KMS-11 (cell line): ENCODE results near the gene NDST3.

ENCODE experiments used
- H2AFZ ChIP-seq: fragments of 200-600 bp; sonication (generic); 2 replicates; pipeline ENCODE4 v1.6.1; 2016; ENCODE audit warnings: antibody characterized with exemption, mixed run types, low read depth
- H3K27ac ChIP-seq: fragments of 200-600 bp; sonication (generic); 2 replicates; pipeline ENCODE4 v1.6.1; 2016; ENCODE audit warnings: mild to moderate bottlenecking, mixed run types
- H3K27me3 ChIP-seq: fragments of 200-600 bp; sonication (generic); 2 replicates; pipeline ENCODE4 v1.6.1; 2017; ENCODE audit warnings: mild to moderate bottlenecking, low read depth, mixed run types, moderate library complexity; ENCODE audit not compliant: insufficient read depth
- H3K36me3 ChIP-seq: fragments of 200-600 bp; sonication (generic); 2 replicates; pipeline ENCODE4 v1.6.1; 2017; ENCODE audit warnings: mild to moderate bottlenecking, mixed run types; ENCODE audit not compliant: insufficient read depth
- H3K4me1 ChIP-seq: fragments of 200-600 bp; sonication (generic); 2 replicates; pipeline ENCODE4 v1.6.1; 2016; ENCODE audit warnings: mild to moderate bottlenecking, low read depth, mixed run types; ENCODE audit not compliant: poor library complexity, severe bottlenecking
- H3K4me2 ChIP-seq: fragments of 200-600 bp; sonication (generic); 2 replicates; pipeline ENCODE4 v1.7.0; 2016; ENCODE audit warnings: mild to moderate bottlenecking, mixed run types
- H3K4me3 ChIP-seq: fragments of 200-600 bp; sonication (generic); IDR thresholded peaks from 2 replicates; pipeline ENCODE4 v1.6.1; 2017; ENCODE audit warnings: low read depth, low read length, mixed read lengths; ENCODE audit not compliant: insufficient read depth
- H3K79me2 ChIP-seq: fragments of 200-600 bp; sonication (generic); 2 replicates; pipeline ENCODE4 v1.6.1; 2016; ENCODE audit warnings: low read depth, mixed run types; ENCODE audit not compliant: insufficient read depth
- H3K9ac ChIP-seq: fragments of 200-600 bp; sonication (generic); 2 replicates; pipeline ENCODE4 v1.6.1; 2016; ENCODE audit warnings: mild to moderate bottlenecking, mixed run types
- H4K20me1 ChIP-seq: fragments of 200-600 bp; sonication (generic); 2 replicates; pipeline ENCODE4 v1.6.1; 2016; ENCODE audit warnings: mild to moderate bottlenecking, mixed run types; ENCODE audit not compliant: insufficient read depth
- TF ChIP-seq, protein P1 (sequence below): fragments of 200-600 bp; sonication (generic); conservative IDR thresholded peaks from 2 replicates; pipeline ENCODE4 v1.6.1; 2017; ENCODE audit warnings: low read depth, mild to moderate bottlenecking, antibody characterized with exemption, low read length, moderate library complexity, mixed read lengths

The NDST3 gene

DNA sequence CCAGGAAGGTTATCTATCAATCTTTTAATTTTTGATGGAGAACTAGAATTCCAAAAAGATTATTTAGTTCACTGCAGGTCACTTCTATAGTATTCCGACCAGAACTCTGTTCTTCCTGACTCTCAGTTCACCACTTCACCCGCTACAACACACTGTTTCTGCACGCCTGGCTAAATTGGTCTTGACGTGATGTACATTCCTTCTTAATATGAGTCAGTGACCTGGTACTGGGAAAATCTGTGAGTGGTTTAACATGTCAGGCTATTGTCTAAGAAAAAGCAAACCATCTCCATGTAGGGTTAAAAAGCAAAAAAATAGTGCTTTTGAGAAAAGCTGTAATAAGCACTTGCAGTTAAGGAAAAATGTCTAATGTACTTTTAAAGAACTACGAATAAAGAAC is 120.4 kb downstream of the NDST3 start:
- TF ChIP-seq, protein P1, sequence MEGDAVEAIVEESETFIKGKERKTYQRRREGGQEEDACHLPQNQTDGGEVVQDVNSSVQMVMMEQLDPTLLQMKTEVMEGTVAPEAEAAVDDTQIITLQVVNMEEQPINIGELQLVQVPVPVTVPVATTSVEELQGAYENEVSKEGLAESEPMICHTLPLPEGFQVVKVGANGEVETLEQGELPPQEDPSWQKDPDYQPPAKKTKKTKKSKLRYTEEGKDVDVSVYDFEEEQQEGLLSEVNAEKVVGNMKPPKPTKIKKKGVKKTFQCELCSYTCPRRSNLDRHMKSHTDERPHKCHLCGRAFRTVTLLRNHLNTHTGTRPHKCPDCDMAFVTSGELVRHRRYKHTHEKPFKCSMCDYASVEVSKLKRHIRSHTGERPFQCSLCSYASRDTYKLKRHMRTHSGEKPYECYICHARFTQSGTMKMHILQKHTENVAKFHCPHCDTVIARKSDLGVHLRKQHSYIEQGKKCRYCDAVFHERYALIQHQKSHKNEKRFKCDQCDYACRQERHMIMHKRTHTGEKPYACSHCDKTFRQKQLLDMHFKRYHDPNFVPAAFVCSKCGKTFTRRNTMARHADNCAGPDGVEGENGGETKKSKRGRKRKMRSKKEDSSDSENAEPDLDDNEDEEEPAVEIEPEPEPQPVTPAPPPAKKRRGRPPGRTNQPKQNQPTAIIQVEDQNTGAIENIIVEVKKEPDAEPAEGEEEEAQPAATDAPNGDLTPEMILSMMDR = no peak
- H3K36me3 ChIP-seq = no peaks in the 10 kb centered on the region

DNA sequence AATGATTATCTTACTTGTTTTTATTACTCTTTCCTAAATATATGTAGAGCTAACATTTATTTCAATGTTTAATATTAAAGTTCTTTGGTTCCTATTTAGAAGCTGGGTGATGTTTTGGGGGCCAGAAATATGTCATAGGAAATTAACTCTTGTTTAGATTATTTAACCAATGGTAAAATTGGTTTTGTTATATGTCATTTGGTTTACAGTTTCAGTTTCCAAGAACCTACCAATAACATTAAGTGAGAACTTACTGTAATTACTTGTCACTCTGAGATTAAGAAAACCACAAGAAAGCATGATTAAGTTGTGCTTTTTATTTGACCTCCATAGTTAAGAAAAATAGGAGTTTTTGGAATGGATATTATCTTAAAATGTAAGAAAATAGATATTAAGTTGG is 121.2 kb downstream of the NDST3 start:
- no peaks in the 10 kb centered on the region for H3K27me3 ChIP-seq
- H3K4me3 ChIP-seq = no peak overlapping the region
- H2AFZ ChIP-seq = no peak overlapping the region
- no peaks in the 10 kb centered on the region for H3K36me3 ChIP-seq
- no peak overlapping the region for H3K4me2 ChIP-seq
- TF ChIP-seq, protein P1 = no peak
- H4K20me1 ChIP-seq = no peaks in the 10 kb centered on the region
- no peaks in the 10 kb centered on the region for H3K4me1 ChIP-seq
- H3K9ac ChIP-seq = no peak overlapping the region
- H3K79me2 ChIP-seq = no peaks in the 10 kb centered on the region
- H3K27ac ChIP-seq = no peak overlapping the region

More for the DNA sequence above, 120.4 kb downstream of the NDST3 start:
- Histone ChIP-seq H2AFZ (no peak overlapping the region), H4K20me1 (no peaks in the 10 kb centered on the region), H3K27ac (no peak overlapping the region), H3K4me1 (no peaks in the 10 kb centered on the region), H3K9ac (no peak overlapping the region), H3K27me3 (no peaks in the 10 kb centered on the region), H3K79me2 (no peaks in the 10 kb centered on the region), H3K4me3 (no peak overlapping the region), H3K4me2 (no peak overlapping the region)

DNA sequence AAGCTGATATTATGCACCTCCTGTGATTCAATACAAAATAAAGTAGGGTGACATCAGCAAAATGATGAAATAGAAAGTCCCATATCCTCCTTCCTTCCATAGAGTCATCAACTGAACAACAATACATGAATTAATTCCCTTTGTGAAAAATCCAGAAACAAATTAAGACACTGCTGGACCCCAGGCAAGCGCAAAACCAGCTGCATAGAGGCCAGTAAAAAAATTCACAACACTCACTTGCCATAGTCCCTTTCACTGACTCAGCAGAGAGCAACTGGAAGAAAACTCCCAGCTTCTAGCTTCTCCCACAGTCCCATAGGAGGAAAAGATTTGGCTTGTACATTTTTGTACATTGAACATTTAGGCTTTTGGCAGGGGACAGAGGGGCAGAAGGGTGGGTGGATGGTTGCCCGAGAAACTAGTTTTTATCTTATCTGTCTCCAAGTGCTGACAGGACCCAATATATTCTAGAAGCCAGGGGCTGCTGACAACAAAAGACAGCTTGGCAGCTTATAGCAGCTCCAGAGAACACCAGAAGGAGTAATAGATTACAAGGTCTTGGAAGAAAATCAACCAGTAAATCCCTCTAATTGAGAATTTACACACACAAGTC is 124.6 kb downstream of the NDST3 start:
- H3K4me3 ChIP-seq = no peak overlapping the region
- H3K27ac ChIP-seq = no peak overlapping the region
- H3K36me3 ChIP-seq = no peaks in the 10 kb centered on the region
- no peaks in the 10 kb centered on the region for H3K79me2 ChIP-seq
- no peak overlapping the region for H3K9ac ChIP-seq
- H4K20me1 ChIP-seq = no peaks in the 10 kb centered on the region
- no peak overlapping the region for H2AFZ ChIP-seq
- TF ChIP-seq, protein P1 = no peak
- H3K4me1 ChIP-seq = no peaks in the 10 kb centered on the region
- H3K27me3 ChIP-seq = no peaks in the 10 kb centered on the region
- H3K4me2 ChIP-seq = no peak overlapping the region

DNA sequence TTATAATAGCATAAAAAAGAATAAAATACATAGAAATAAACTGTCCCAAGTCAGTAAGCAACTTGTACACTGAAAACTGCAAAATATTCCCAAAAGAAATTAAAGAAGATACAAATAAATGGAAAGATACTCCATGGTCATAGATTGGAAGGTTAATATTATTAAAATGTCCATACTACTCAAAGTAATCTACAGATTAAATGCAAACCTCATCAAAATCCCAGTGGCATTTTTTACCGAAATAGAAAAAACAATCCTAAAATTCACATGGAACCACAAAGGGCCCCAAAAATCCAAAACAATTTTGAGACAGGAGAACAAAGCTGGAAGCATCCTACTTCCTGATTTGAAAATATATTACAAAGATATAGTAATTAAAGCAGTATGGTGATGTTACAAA is 133.0 kb downstream of the NDST3 start:
- TF ChIP-seq, protein P1 = no peak
- no peaks in the 10 kb centered on the region for H3K79me2 ChIP-seq

More for the DNA sequence above, 133.0 kb downstream of the NDST3 start:
- Histone ChIP-seq H4K20me1 (no peaks in the 10 kb centered on the region), H3K27me3 (no peaks in the 10 kb centered on the region), H3K4me3 (no peak overlapping the region), H3K4me2 (no peak overlapping the region), H3K4me1 (no peaks in the 10 kb centered on the region), H3K27ac (no peak overlapping the region), H3K9ac (no peak overlapping the region), H3K36me3 (no peaks in the 10 kb centered on the region), H2AFZ (no peak overlapping the region)
